ENCODE results near the gene RHBDF1. TPM values are rescaled to one million over a fixed set of nuclear protein-coding genes. Genes with fewer than 3 reads are reported as not detected.

Gene RHBDF1
- total and polyA plus RNA-seq, 10 of the 15 experiments (the other 5 are each of a cell fraction or from before 2014, with no cell fraction given), result 0.04 to 0.85 (median 0.36) TPM; not detected in 3

GRCh38 chr16:96935-97381 is 24.5 kb upstream of the RHBDF1 start (continued):
- no peak for TF ChIP-seq SREBF1 (IDR thresholded peaks at IDR 0.05; ENCODE audit: low read length)
- TF ChIP-seq KLF5 (IDR thresholded peaks at IDR 0.05; ENCODE audit: partially characterized antibody), result peak; percentile 56
- no peak for TF ChIP-seq POLR2AphosphoS2 (IDR thresholded peaks at IDR 0.05; ENCODE audit: low read depth, low read length)
- TF ChIP-seq STAT3 (IDR thresholded peaks at IDR 0.05; ENCODE audit: low read depth, low read length), result no peak
- TF ChIP-seq GABPA (IDR thresholded peaks at IDR 0.05; ENCODE audit: low read depth), result no peak
- TF ChIP-seq IKZF2 (IDR thresholded peaks at IDR 0.05), result no peak
- TF ChIP-seq HDGF (IDR thresholded peaks at IDR 0.05), result peak; percentile 74; the same call in 1 of the 2 replicates
- no peak for TF ChIP-seq SKIL (IDR thresholded peaks at IDR 0.05; ENCODE audit: low read depth, poor library complexity, severe bottlenecking)
- TF ChIP-seq, protein P1, sequence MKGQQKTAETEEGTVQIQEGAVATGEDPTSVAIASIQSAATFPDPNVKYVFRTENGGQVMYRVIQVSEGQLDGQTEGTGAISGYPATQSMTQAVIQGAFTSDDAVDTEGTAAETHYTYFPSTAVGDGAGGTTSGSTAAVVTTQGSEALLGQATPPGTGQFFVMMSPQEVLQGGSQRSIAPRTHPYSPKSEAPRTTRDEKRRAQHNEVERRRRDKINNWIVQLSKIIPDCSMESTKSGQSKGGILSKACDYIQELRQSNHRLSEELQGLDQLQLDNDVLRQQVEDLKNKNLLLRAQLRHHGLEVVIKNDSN (IDR thresholded peaks at IDR 0.05; ENCODE audit: borderline replicate concordance, extremely low read length, insufficient read depth, low read depth, low read length), result peak; percentile 70
- TF ChIP-seq EGR1 (IDR thresholded peaks at IDR 0.05; ENCODE audit: borderline replicate concordance in 1 of 2, low read depth in 2 of 2, low read length in 2 of 2), result no peak
- TF ChIP-seq POU2F2 (IDR thresholded peaks at IDR 0.05; ENCODE audit: borderline replicate concordance, low read depth, low read length), result peak; percentile 58; the same call in 1 of the 3 replicates
- TF ChIP-seq NFYA (IDR thresholded peaks at IDR 0.05; ENCODE audit: borderline replicate concordance, low read depth, low read length), result no peak
- peak; percentile 98 for TF ChIP-seq SMC3 (IDR thresholded peaks at IDR 0.05; ENCODE audit: borderline replicate concordance, low read length)
- TF ChIP-seq SP1 (IDR thresholded peaks at IDR 0.05; ENCODE audit: low read depth, low read length), result peak; percentile 55
- no peak for TF ChIP-seq HCFC1 (IDR thresholded peaks at IDR 0.05; ENCODE audit: low read length)
- TF ChIP-seq RAD51 (IDR thresholded peaks at IDR 0.05), result peak; percentile 83
- TF ChIP-seq PAX5 (IDR thresholded peaks at IDR 0.05; ENCODE audit: borderline replicate concordance, low read depth, low read length), result peak; percentile 51; the same call in 1 of the 2 replicates
- peak; percentile 63; the same call in 1 of the 2 replicates for TF ChIP-seq NBN (IDR thresholded peaks at IDR 0.05)
- TF ChIP-seq STAT1 (conservative IDR thresholded peaks at IDR 0.05), result 0 out of 2 replicates have a peak, but pooled peaks have one; percentile 69
- peak; percentile 58; the same call in 1 of the 2 replicates for TF ChIP-seq RUNX3 (IDR thresholded peaks at IDR 0.05; ENCODE audit: low read length)
- peak; percentile 58 for TF ChIP-seq POLR2A (IDR thresholded peaks at IDR 0.05; ENCODE audit: low read depth, low read length)
- peak; percentile 96 for TF ChIP-seq SMARCA5 (IDR thresholded peaks at IDR 0.05)
- TF ChIP-seq BHLHE40 (IDR thresholded peaks at IDR 0.05; ENCODE audit: borderline replicate concordance in 1 of 2, low read depth in 2 of 2, low read length in 1 of 2), result peak; percentile 67 to 81; a peak in 3 of 4 replicates
- no peak for TF ChIP-seq RFX5 (IDR thresholded peaks at IDR 0.05; ENCODE audit: low read depth, low read length)
- TF ChIP-seq, protein P2, sequence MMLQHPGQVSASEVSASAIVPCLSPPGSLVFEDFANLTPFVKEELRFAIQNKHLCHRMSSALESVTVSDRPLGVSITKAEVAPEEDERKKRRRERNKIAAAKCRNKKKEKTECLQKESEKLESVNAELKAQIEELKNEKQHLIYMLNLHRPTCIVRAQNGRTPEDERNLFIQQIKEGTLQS (IDR thresholded peaks at IDR 0.05; ENCODE audit: borderline replicate concordance, extremely low read depth, low read depth, low read length), result peak; percentile 64; the same call in 1 of the 2 replicates
- TF ChIP-seq MTA2 (IDR thresholded peaks at IDR 0.05; ENCODE audit: low read depth), result no peak
- no peak for TF ChIP-seq EP300 (IDR thresholded peaks at IDR 0.05; ENCODE audit: borderline replicate concordance in 1 of 2, control insufficient read depth in 1 of 2, low read depth in 2 of 2, low read length in 2 of 2)
- TF ChIP-seq CTCF (IDR thresholded peaks at IDR 0.05 in 2 of 3, conservative IDR thresholded peaks at IDR 0.05 in 1 of 3; ENCODE audit: control insufficient read depth in 2 of 3, extremely low read depth in 1 of 3, insufficient read depth in 1 of 3, low read depth in 3 of 3, low read length in 3 of 3), result peak; percentile 99 to 100 (median 100); a peak in 5 of 6 replicates
